Epidermal melanocyte (primary cell): ENCODE results near the gene SYT13.

Source experiments
- DNase-seq: peaks from one replicate; pipeline ENCODE4 v3.0.0; 2011; ENCODE audit warnings: low spot score; ENCODE audit not compliant: insufficient read length

Gene SYT13, protein sequence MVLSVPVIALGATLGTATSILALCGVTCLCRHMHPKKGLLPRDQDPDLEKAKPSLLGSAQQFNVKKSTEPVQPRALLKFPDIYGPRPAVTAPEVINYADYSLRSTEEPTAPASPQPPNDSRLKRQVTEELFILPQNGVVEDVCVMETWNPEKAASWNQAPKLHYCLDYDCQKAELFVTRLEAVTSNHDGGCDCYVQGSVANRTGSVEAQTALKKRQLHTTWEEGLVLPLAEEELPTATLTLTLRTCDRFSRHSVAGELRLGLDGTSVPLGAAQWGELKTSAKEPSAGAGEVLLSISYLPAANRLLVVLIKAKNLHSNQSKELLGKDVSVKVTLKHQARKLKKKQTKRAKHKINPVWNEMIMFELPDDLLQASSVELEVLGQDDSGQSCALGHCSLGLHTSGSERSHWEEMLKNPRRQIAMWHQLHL

DNA sequence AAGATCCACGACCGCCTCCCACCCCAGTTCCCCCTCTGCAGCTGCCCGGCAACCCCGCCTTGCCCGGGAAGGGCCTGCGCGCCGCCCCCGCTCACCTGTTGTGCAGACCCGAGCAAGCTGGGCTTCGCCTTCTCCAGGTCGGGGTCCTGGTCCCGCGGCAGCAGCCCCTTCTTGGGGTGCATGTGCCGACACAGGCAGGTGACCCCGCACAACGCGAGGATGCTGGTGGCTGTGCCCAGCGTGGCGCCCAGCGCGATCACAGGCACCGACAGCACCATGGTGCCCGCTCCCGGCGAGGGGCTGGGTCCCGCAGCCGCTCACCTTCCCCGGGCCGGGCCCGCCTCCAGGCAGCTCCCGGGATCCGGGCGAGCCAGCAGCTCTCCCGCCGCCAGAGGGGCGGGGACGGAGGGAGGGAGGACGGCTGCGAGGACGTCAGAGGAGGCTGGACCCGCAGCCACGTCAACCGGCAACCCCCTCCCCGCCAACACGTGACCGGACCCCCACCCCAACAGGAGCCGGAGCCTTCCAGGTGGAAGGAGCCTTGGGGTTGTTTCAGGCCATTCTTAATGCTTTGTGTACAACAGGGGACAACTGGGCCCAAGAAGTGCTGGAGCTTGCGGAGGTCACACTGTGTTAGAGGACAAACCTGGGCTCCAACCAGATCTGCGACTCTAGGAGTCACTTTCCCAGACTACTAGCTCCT is at the start of gene SYT13:
Gene SYT13, minus strand, starts transcription at position 412 of the 703 bp plus-strand sequence. Its CDS starts 134 bp downstream, at position 278.
- DNase-seq, result no peak

GRCh38 chr11:45335434-45335833 is 49.3 kb upstream of the SYT13 start:
- no peak for DNase-seq

- DNase-seq, result no peak
These were observed 48.7 kb upstream of the SYT13 start for GRCh38 chr11:45334836-45335235.

GRCh38 chr11:45334410-45334809 is 48.3 kb upstream of the SYT13 start:
- no peak for DNase-seq

DNA sequence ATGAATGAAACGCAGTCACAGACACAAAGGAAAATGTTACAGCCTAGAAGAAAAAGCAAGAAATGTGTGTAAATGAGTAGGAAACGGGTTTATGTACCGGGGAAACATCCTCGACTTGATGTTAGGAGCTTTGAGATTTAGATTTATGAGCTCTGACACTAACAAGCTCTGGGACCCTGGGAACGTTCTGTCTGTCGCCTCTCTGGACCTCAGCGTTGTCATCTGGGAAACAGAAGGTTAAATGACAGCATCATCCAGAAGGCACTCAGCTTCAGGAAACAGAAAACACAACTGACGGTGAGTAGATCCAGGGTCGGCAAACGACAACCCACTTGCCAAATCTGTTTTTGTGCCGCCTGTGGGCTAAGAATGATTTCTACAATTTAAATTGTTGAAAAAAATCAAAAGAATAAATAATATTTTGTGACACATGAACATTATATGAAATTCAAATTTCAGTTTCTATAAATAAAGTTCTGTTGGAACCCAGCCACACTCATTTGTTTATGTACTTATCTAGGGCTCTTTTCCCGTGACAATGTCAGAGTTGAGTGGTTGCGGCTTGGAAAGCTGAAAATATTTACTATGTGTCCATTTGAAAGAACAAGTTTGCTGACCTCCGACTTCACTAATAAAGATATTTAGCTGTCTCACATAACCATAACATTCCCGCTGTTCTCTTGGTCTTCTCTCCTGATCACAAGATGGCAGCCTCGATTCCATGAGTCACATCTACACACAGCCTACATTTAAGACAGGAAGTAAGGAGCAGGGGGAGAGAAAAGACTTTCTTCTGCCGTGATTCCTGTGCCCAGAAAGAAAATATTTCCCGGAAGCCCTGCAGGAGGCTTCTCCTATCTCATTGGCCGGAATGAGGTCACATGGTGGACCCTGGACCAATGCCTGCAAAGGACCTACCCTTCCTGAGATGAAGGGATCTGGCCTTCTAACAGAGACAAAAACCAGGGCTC is 47.1 kb upstream of the SYT13 start:
- peak; percentile 21 for DNase-seq

- peak; percentile 64 for DNase-seq
These were observed 46.3 kb upstream of the SYT13 start for GRCh38 chr11:45332276-45332934.

DNA sequence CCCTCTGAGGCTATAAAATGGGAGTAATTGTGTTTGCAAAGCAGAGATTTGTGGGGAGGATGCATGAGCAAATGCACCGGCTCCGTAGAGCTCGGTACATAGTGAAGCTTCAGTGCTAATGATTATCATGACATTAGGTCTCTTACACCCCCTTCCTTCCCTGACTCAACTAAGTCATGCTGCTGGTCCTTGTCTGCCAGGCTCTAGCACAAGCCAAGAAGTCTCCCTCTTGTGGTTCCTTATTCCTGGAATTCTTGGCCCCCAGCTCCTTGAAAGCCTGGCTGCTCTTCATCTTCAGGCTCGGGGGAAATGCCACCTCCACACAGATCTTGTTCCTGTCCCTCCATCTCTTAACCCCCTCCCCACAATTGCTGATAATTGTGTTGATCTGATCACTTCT is 45.7 kb upstream of the SYT13 start:
- no peak for DNase-seq

DNA sequence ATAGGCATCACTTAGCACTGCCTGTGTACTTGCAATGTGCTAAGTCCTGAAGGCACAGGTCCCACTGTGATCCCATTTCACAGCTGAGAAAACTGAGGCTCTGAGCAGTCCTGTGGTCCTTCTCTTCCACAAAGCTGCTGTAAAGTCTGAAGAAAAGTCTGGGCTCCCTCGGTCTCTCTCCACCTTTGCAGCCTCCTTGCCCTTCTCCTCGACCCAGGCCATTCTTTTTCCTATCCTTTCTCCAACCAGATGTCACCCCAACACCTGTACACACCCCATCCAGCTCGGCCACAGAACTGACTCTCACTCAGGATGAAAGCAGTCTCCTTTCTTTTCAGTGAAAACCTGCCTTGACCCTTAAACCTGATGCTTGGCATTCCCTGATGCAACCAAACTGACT is 42.6 kb upstream of the SYT13 start:
- no peak for DNase-seq

- no peak for DNase-seq
These were observed 38.3 kb upstream of the SYT13 start for GRCh38 chr11:45324459-45324858.

- DNase-seq, result no peak
These were observed 37.6 kb upstream of the SYT13 start for GRCh38 chr11:45323601-45324249.

DNA sequence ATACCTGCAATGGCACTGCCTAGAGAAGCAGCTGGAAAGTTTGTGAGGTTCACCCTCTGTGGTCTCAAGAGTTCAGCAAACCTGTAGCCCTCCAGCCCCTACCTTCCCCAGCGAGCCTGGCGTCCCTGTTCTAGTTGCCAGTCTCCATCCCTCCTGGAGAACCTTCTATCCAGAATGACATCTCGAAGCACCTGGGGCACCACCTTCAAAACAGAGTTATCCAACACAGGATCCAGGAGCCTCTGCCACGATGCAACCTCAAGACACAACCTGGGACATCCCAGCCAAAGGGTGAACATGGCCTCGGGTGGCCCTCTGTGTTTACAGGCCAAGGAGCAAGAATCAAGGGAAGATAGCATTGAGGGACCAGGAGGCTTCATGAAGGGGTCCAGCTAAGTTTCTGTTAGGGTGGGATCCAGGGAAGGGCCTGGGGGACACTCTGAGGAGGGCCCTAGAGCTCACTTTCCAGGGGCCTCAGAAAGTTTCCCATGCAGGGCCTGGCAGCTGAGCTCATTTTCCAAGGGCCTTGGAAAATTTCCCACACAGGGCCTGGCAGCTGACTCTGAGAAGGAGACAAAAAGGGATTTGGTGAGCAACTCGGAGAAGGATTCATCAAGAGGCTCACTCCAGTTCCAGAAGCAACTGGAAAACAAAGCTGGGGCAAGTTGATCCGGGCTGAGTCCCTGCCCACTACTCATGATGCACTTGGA is 36.9 kb upstream of the SYT13 start:
- no peak for DNase-seq

GRCh38 chr11:45322111-45322705 is 36.1 kb upstream of the SYT13 start:
- DNase-seq, result no peak

DNA sequence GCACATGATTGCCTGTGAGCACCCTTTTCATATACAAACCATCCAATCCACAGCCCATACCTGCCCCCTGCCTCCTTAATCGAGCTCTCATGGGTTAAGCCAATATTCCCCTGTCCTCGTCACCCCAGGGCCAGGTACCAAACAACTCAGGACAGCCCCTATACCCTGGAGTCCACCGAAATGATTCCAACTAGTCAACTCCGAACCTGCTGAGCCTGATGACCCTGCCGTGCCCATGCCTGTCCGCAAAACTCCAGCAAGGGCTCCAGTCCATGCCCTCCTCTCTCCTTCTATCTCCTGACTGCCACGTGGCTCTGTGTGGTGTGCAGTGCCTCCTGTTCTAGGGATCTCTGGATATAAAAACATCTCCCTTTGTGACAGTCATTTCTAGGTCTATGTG is 35.5 kb upstream of the SYT13 start:
- DNase-seq, result no peak

DNA sequence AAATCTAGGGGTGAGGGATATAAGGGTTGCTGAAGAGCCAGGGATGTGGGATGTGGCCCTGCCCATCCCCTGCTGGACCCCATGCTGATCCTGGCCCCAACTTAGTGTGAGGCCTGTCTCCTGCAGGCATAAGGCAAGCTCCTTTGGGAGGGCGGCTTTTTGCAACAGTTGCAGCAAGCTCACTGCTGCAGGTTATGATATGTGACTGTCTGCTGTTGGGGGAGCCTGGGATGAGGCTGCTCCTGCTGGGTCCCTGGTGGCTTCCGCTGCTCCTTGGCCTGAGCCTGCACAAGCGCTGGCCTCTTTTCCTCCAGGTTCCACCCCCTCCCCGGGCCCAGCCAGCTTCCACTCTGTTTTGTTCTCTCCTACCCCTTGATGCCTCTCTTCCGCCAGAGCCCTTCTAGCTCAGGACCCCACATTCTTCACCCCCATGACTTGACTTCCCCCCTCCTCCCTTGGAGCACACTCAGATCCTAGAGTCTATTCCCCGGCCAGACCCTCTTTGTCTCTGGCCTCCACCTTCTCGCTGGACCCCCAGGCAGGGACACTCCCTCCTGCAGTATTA is 35.0 kb upstream of the SYT13 start:
- no peak for DNase-seq

DNA sequence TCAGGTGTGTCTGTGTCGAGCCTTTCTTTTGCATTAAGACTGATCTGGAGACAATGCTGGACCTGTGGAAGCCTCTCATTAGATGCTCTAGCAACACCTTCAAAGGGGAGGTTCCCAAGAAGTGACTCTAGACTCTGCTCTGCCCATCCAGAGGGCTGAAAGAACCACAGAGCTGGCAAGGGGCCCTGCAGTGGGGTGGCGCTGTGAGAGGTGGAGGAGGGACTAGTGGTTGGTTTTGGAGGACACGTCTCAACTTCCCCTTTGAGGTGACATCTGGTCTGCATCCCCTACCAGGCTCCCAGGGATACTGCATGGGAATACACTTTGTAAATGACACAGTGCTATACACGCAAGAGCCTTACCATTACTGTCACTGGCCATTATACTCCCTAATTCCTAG is 34.2 kb upstream of the SYT13 start:
- no peak for DNase-seq

DNA sequence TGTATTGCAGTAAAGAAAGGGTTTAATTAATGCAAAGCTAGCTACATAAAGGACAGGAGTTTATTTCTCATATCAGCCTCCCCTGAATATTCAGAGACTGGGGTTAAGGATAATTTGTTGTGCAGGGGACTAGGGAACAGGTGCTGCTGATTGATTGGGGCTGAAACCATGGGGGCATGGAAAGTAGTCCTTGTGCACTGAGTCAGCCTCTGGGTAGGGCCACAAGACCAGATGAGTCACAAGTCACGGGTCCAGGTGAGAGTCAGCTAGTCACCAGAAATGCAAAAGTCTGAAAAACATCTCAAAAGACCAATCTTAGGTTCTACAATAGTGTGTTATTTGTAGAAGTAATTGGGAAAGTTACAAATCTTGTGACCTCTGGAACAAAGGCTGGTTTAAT is 32.9 kb upstream of the SYT13 start:
- no peak for DNase-seq

- no peak for DNase-seq
These were observed 32.4 kb upstream of the SYT13 start for GRCh38 chr11:45318516-45318915.

DNA sequence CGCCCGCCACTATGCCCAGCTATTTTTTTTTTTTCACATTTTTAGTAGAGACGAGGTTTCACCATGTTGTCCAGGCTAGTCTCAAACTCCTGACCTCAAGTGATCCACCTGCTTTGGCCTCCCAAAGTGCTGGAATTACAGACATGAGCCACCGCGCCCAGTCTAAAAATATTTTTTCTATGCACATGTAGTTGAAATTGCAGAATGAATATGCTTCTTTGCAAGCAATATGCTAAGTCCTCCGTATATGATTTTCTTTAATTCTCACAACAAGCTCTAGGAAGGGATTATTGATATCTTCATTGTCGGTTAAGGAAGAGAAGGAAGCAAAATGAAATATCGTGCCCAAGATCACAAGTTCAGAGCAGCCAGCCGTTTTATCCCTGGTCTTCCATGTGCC is 30.1 kb upstream of the SYT13 start:
- DNase-seq, result no peak

GRCh38 chr11:45314900-45315299 is 28.8 kb upstream of the SYT13 start:
- no peak for DNase-seq
